Liver (tissue), 9 donors: ENCODE results near the gene FAM217A. TPM values are rescaled to one million over a fixed set of nuclear protein-coding genes. Genes with fewer than 3 reads are reported as not detected.

Experiments used
- DNase-seq: peaks from one replicate; pipeline ENCODE4 v3.0.0-alpha.2; 2017; ENCODE audit warnings: low spot score
- H3K27ac ChIP-seq, 2 donors: one replicate each; pipeline ENCODE4 v1.7.0; 2013; ENCODE audit warnings: inconsistent platforms in 2 of 2, low read length in 2 of 2, control low read depth in 1 of 2, low read depth in 1 of 2, mild to moderate bottlenecking in 1 of 2
- H3K27me3 ChIP-seq, 4 donors: one replicate each; pipeline versions ENCODE4 v1.6.1 to v1.7.0; 2013; ENCODE audit warnings: low read length in 3 of 4, inconsistent platforms in 1 of 4, mild to moderate bottlenecking in 1 of 4, moderate library complexity in 1 of 4; ENCODE audit not compliant: control insufficient read depth in 4 of 4, insufficient read depth in 4 of 4
- H3K36me3 ChIP-seq, 4 donors: one replicate each; pipeline versions ENCODE4 v1.6.1 to v1.7.0; 2013; ENCODE audit warnings: low read length in 3 of 4, mild to moderate bottlenecking in 3 of 4, low read depth in 1 of 4, moderate library complexity in 1 of 4; ENCODE audit not compliant: control insufficient read depth in 4 of 4, insufficient read depth in 3 of 4
- H3K4me1 ChIP-seq, 4 donors: one replicate each; pipeline versions ENCODE4 v1.6.1 to v1.7.0; 2013; ENCODE audit warnings: low read length in 3 of 4, mild to moderate bottlenecking in 3 of 4, moderate library complexity in 1 of 4; ENCODE audit not compliant: control insufficient read depth in 4 of 4, insufficient read depth in 4 of 4
- H3K4me3 ChIP-seq, 3 donors: one replicate each; pipeline versions ENCODE4 v1.6.1 to v1.7.0; 2013; ENCODE audit warnings: low read length in 3 of 3, control low read depth in 1 of 3, low read depth in 1 of 3, mild to moderate bottlenecking in 1 of 3
- H3K9ac ChIP-seq, 2 donors: one replicate each; pipeline ENCODE4 v1.7.0; 2013; ENCODE audit warnings: low read length in 2 of 2, mild to moderate bottlenecking in 2 of 2, moderate library complexity in 2 of 2, control low read depth in 1 of 2, low read depth in 1 of 2
- H3K9me3 ChIP-seq, 4 donors: one replicate each; pipeline versions ENCODE4 v1.6.1 to v1.7.0; 2013; ENCODE audit warnings: low read length in 3 of 4; ENCODE audit not compliant: control insufficient read depth in 4 of 4
- CTCF ChIP-seq: fragments of 150-350 bp; IDR thresholded peaks from 2 replicates; pipeline ENCODE4 v1.5.1; 2017; ENCODE audit warnings: improper control_type of control experiment, low read depth, low read length; ENCODE audit not compliant: missing input control
- EGR1 ChIP-seq, 2 donors: IDR thresholded peaks; 2 replicates each; pipeline ENCODE4 v1.6.1; 2016 to 2018; ENCODE audit warnings: antibody characterized with exemption in 2 of 2, low read depth in 2 of 2
- FOXA1 ChIP-seq: IDR thresholded peaks from 2 replicates; pipeline ENCODE4 v1.6.1; 2016; ENCODE audit warnings: antibody characterized with exemption
- FOXA2 ChIP-seq: IDR thresholded peaks from 2 replicates; pipeline ENCODE4 v1.6.1; 2016; ENCODE audit warnings: antibody characterized with exemption
- GABPA ChIP-seq, 2 donors: IDR thresholded peaks in 1 of 2; conservative IDR thresholded peaks in 1 of 2; 2 replicates each; pipeline ENCODE4 v1.6.1; 2016; ENCODE audit warnings: antibody characterized with exemption in 2 of 2, mild to moderate bottlenecking in 1 of 2, moderate library complexity in 1 of 2
- HNF4A ChIP-seq, 2 donors: conservative IDR thresholded peaks; 2 replicates each; pipeline ENCODE4 v1.6.1; 2016; ENCODE audit warnings: antibody characterized with exemption in 2 of 2, mild to moderate bottlenecking in 2 of 2
- HNF4G ChIP-seq: IDR thresholded peaks from 2 replicates; pipeline ENCODE4 v1.6.1; 2016; ENCODE audit warnings: antibody characterized with exemption
- JUND ChIP-seq, 2 donors: IDR thresholded peaks; 2 replicates each; pipeline ENCODE4 v1.6.1; 2016; ENCODE audit warnings: antibody characterized with exemption in 2 of 2
- MAX ChIP-seq: IDR thresholded peaks from 2 replicates; pipeline ENCODE4 v1.6.1; 2016; ENCODE audit warnings: antibody characterized with exemption
- NR2F2 ChIP-seq: IDR thresholded peaks from 2 replicates; pipeline ENCODE4 v1.6.1; 2016; ENCODE audit warnings: antibody characterized with exemption
- RAD21 ChIP-seq, 2 donors: IDR thresholded peaks; 2 replicates each; pipeline ENCODE4 v1.6.1; 2016; ENCODE audit warnings: antibody characterized with exemption in 2 of 2, mild to moderate bottlenecking in 2 of 2
- REST ChIP-seq: IDR thresholded peaks from 2 replicates; pipeline ENCODE4 v1.6.1; 2016; ENCODE audit warnings: antibody characterized with exemption, mild to moderate bottlenecking
- RXRA ChIP-seq, 2 donors: IDR thresholded peaks; 2 replicates each; pipeline ENCODE4 v1.6.1; 2017 to 2018; ENCODE audit warnings: antibody characterized with exemption in 2 of 2, mild to moderate bottlenecking in 1 of 2
- SP1 ChIP-seq: IDR thresholded peaks from 2 replicates; pipeline ENCODE4 v1.6.1; 2018; ENCODE audit warnings: antibody characterized with exemption, mild to moderate bottlenecking
- YY1 ChIP-seq: IDR thresholded peaks from 2 replicates; pipeline ENCODE4 v1.6.1; 2016; ENCODE audit warnings: antibody characterized with exemption, mild to moderate bottlenecking
- ZBTB33 ChIP-seq: IDR thresholded peaks from 2 replicates; pipeline ENCODE4 v1.6.1; 2016; ENCODE audit warnings: antibody characterized with exemption
- WGBS: extraction: QIAGEN DNeasy Blood & Tissue Kit; methylation state at CpG from one replicate; pipeline ENCODE4 v1.1.7; 2013; 5-methylcytosine and 5-hydroxymethylcytosine counted together
- polyA plus RNA-seq, 2 donors: library from polyadenylated mRNA; stranded (reverse) in 1 of 2; unstranded in 1 of 2; fragments of 200-250 nt in 1 of 2; fragments of >200 nt in 1 of 2; fragmentation: Nextera tagmentation in 1 of 2; extraction: Ambion mirVana in 1 of 2; gene quantifications; one replicate each; pipeline versions ENCODE4 v1.2.1 to v1.2.3, GENCODE V29; 2013 to 2015
- total RNA-seq, 2 donors: library from RNA; depleted of rRNA; stranded (reverse); fragments of >200 nt; gene quantifications; one replicate each; pipeline ENCODE4 v1.2.3, GENCODE V29; 2014
- donor health status: healthy.
- donor health status: healthy.
- donor health status: healthy.
- donor health status: healthy.
- donor health status: healthy.

The FAM217A gene
- total and polyA plus RNA-seq, 4 donors: not detected

GRCh38 chr6:4030669-4031068, 48.3 kb downstream of the FAM217A start:
- Histone ChIP-seq H3K36me3 (peaks cover 0 to 14% (median 8%) of the 10 kb centered on the region in 4 donors), H3K27me3 (no peaks in the 10 kb centered on the region), H3K9me3 (no peaks in the 10 kb centered on the region), H3K9ac (no peak overlapping the region), H3K4me1 (peaks cover 0 to 4% (median 4%) of the 10 kb centered on the region in 4 donors), H3K4me3 (no peak overlapping the region), H3K27ac (no peak overlapping the region)
- WGBS: 74% methylated on average over 2 of the region's 2 CpGs
- DNase-seq: no peak
- no peak for TF ChIP-seq EGR1 (IDR thresholded peaks at IDR 0.05; ENCODE audit: low read depth in 2 of 2)
- TF ChIP-seq JUND (IDR thresholded peaks at IDR 0.05): no peak
- no peak for TF ChIP-seq FOXA1
- no peak for TF ChIP-seq CTCF
- no peak for TF ChIP-seq FOXA2
- TF ChIP-seq NR2F2: no peak
- no peak for TF ChIP-seq REST
- TF ChIP-seq HNF4G: no peak
- TF ChIP-seq SP1: no peak
- no peak for TF ChIP-seq RXRA (IDR thresholded peaks at IDR 0.05)
- no peak for TF ChIP-seq YY1
- no peak for TF ChIP-seq HNF4A (conservative IDR thresholded peaks at IDR 0.05)

- WGBS: 93% methylated on average over 7 of the region's 7 CpGs
- TF ChIP-seq NR2F2 (no peak), REST (no peak), ZBTB33 (no peak), CTCF (no peak), HNF4A (conservative IDR thresholded peaks at IDR 0.05) (no peak), YY1 (no peak), JUND (IDR thresholded peaks at IDR 0.05) (no peak), FOXA1 (no peak), EGR1 (IDR thresholded peaks at IDR 0.05; ENCODE audit: low read depth in 2 of 2) (no peak), GABPA (IDR thresholded peaks at IDR 0.05 in 1 of 2, conservative IDR thresholded peaks at IDR 0.05 in 1 of 2) (no peak), RAD21 (IDR thresholded peaks at IDR 0.05) (no peak), SP1 (no peak), MAX (no peak)
- peaks cover 0 to 14% (median 7%) of the 10 kb centered on the region in 4 donors for H3K36me3 ChIP-seq
- no peak overlapping the region for H3K9ac ChIP-seq
- H3K27ac ChIP-seq: no peak overlapping the region
- H3K4me1 ChIP-seq: peaks cover 0 to 9% (median 4%) of the 10 kb centered on the region in 4 donors
- H3K27me3 ChIP-seq: no peaks in the 10 kb centered on the region
- H3K9me3 ChIP-seq: no peaks in the 10 kb centered on the region
- H3K4me3 ChIP-seq: no peak overlapping the region
- no peak for DNase-seq
Observed at GRCh38 chr6:4029687-4030086, 49.2 kb downstream of the FAM217A start.
